ENCODE data around the gene B3GNT9. TPM values are rescaled to one million over a fixed set of nuclear protein-coding genes. Genes with fewer than 3 reads are reported as not detected.

Gene B3GNT9
- total RNA-seq, 6 experiments from 2014 or later = 0.95 to 3.9 (median 1.7) TPM

DNA sequence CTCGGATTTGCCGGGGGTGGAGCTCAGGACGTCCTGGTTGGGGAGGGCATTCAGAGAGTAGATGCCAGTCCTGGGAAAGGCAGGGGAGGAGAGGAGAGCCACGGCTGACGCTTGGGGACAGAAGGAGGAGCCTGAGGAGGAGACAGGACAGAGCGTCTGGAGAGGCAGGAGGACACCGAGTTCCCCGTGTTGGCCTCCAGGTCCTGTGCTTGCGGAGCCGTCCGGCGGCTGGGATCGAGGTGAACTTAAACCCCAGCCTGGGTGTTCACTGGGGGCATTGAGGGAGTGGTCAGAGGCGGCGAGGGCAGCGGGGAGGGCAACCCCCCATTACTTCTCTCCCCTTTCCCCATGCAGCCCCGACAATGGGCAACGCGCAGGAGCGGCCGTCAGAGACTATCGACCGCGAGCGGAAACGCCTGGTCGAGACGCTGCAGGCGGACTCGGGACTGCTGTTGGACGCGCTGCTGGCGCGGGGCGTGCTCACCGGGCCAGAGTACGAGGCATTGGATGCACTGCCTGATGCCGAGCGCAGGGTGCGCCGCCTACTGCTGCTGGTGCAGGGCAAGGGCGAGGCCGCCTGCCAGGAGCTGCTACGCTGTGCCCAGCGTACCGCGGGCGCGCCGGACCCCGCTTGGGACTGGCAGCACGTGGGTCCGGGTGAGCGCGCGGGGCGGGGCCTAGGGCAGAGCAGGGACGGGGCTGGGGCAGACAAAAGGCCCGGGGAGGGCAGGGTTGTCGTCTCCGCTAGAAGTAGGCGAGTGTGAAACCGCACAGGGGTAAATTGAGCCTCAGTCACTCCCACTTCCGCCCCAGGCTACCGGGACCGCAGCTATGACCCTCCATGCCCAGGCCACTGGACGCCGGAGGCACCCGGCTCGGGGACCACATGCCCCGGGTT lies 23.3 kb upstream of the B3GNT9 start:
- no peaks in the 10 kb centered on the region for H3K36me3 ChIP-seq
- no peaks in the 10 kb centered on the region for H3K27me3 ChIP-seq
- H3K9me3 ChIP-seq = no peaks in the 10 kb centered on the region
- peaks cover 0 to 43% (median 10%) of the 10 kb centered on the region in 4 donors for H3K4me1 ChIP-seq
- peak overlapping the region; percentile 63 to 76 (median 71) for H3K27ac ChIP-seq
- WGBS (ENCODE audit: insufficient coverage, low coverage, low lambda C conversion rate, missing lambda C conversion rate) = under 1% methylated on average over 8 of the region's 71 CpGs
- TF ChIP-seq, protein P1, sequence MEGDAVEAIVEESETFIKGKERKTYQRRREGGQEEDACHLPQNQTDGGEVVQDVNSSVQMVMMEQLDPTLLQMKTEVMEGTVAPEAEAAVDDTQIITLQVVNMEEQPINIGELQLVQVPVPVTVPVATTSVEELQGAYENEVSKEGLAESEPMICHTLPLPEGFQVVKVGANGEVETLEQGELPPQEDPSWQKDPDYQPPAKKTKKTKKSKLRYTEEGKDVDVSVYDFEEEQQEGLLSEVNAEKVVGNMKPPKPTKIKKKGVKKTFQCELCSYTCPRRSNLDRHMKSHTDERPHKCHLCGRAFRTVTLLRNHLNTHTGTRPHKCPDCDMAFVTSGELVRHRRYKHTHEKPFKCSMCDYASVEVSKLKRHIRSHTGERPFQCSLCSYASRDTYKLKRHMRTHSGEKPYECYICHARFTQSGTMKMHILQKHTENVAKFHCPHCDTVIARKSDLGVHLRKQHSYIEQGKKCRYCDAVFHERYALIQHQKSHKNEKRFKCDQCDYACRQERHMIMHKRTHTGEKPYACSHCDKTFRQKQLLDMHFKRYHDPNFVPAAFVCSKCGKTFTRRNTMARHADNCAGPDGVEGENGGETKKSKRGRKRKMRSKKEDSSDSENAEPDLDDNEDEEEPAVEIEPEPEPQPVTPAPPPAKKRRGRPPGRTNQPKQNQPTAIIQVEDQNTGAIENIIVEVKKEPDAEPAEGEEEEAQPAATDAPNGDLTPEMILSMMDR (IDR thresholded peaks at IDR 0.05) = peak; percentile 23 to 51 (median 34)
- TF ChIP-seq POLR2A (IDR thresholded peaks at IDR 0.05) = peak; percentile 86
- DNase-seq (peak; percentile 92 to 96 (median 96)), ATAC-seq (peak; percentile 62 to 86 (median 82))
- peak overlapping the region; percentile 46 to 48 (median 47) for H3K4me3 ChIP-seq
- intact Hi-C loops (cut with DNase I) = no loop called here

DNA sequence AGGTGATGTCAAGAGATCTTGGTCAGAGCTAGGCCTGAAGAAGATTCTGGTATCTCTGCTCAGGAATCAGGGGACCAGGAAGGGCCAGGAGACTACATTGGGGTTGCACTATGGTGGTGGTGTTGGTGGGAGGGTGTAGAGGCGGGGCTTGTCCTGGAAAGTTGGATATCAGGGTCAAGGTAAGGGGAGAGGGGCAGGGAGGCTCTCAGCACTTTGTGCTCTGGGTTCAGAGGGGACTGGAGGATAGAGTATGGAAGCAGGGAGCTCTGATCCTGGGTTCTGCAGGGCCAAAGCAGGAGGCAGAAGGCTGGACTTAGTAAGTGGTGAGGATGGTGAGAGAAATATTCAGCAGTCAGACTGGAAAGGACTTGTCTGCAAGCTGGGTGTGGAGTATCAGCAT lies 22.5 kb upstream of the B3GNT9 start:
- peaks cover 0 to 37% (median 7%) of the 10 kb centered on the region in 4 donors for H3K4me1 ChIP-seq
- DNase-seq (no peak), ATAC-seq (no peak)
- TF ChIP-seq, protein P1 (IDR thresholded peaks at IDR 0.05) = no peak
- no peak for TF ChIP-seq POLR2A (IDR thresholded peaks at IDR 0.05)
- peak overlapping the region; percentile 63 to 76 (median 71) for H3K27ac ChIP-seq
- peak overlapping the region; percentile 46 to 48 (median 47) for H3K4me3 ChIP-seq
- no peaks in the 10 kb centered on the region for H3K27me3 ChIP-seq
- 94% methylated on average over 1 of the region's 1 CpG for WGBS (ENCODE audit: insufficient coverage, low coverage, low lambda C conversion rate, missing lambda C conversion rate)
- intact Hi-C loops (cut with DNase I) = no loop called here
- no peaks in the 10 kb centered on the region for H3K9me3 ChIP-seq
- no peaks in the 10 kb centered on the region for H3K36me3 ChIP-seq

DNA sequence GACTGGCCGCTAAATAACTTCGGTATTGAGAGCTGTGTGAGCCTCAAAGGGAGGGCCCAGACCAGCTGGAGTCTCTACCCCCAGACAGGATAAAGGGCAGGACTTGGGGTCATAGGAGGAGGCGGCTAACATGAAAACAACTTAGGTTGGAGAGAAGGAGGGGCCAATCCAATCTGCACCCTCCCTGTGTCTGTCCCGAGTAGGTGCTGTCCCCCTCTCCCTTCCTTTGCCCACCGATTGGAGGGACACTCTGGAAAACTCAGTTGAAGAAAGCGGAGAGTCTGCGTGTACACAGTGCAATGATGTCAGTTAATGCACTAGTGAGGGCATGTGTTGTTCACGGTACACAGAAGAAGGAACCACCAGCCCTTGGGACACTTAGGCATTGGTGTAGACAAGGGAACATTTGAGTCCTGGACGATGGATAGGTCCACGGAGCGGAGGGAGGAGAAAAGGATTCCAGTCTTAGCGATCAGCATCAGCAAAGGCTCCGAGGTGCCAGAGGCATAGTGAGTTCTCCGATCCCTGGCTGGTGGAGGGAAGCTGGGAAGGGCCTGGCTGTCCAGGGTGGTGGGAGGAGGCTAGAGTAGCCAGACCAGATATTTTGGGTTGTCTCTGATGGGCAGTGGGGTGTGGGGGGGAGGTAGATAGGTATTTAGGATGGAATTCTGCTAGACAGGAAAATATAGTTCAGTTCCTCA lies 20.3 kb upstream of the B3GNT9 start:
- ATAC-seq (peak in 3 of 4 donors; percentile 3 to 4 (median 4)), DNase-seq (no peak)
- intact Hi-C loops (cut with DNase I) = no loop called here
- peak overlapping the region; percentile 35 to 56 (median 43) for H3K4me3 ChIP-seq
- H3K27ac ChIP-seq = peak overlapping the region; percentile 70 to 89 (median 77)
- 27% methylated on average over 3 of the region's 14 CpGs for WGBS (ENCODE audit: insufficient coverage, low coverage, low lambda C conversion rate, missing lambda C conversion rate)
- no peaks in the 10 kb centered on the region for H3K27me3 ChIP-seq
- no peak for TF ChIP-seq POLR2A (IDR thresholded peaks at IDR 0.05)
- TF ChIP-seq, protein P1 (IDR thresholded peaks at IDR 0.05) = no peak
- no peaks in the 10 kb centered on the region for H3K9me3 ChIP-seq
- no peaks in the 10 kb centered on the region for H3K36me3 ChIP-seq
- H3K4me1 ChIP-seq = peaks cover 0 to 28% (median 7%) of the 10 kb centered on the region in 4 donors

DNA sequence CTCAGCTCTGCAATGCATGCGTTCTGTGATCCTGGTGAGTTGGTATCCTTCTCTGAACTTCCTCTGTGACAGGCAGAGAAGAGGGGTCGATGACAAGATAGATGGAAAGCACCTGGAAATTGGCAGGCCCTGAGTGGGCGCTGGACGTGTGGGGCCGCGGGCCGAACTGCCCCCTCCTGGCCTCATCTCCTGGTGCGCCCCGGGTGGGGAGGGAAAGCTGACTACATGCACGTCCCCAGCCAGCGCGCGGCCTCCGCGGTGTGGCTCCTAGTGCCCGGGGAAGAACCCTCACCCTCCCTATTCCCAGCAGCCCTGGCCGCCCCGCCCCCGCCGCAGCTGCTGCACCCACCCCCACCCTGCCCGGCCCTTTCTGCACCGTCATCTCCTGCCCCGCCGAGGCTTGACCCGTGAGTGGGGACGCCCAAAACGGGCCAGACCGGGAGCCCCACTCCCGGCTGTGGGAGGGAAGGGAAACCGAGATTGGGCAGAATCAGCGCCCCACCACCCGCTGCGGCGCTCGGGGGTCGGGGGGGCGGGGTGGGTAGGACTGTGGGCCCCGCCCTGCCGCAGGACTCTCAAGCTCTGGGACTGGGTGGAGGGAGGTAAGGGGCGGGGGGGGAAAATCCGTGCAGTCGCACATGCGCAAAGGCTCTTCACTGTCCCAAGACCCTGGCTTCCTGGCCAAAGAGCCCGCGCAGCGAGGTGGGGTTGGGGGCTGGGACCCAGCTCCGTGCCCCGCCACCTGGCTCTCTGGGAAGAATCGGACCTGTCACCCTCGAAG lies 19.6 kb upstream of the B3GNT9 start, which contains the start of gene NOL3:
Gene NOL3 (plus strand): TSS at position 371 of the 781 bp plus-strand sequence.
- intact Hi-C loops (cut with DNase I) = no loop called here
- WGBS (ENCODE audit: insufficient coverage, low coverage, low lambda C conversion rate, missing lambda C conversion rate) = 2% methylated on average over 8 of the region's 50 CpGs
- DNase-seq (peak; percentile 88 to 94 (median 89)), ATAC-seq (peak; percentile 59 to 64 (median 60))
- TF ChIP-seq POLR2A (IDR thresholded peaks at IDR 0.05) = peak; percentile 58
- TF ChIP-seq, protein P1 (IDR thresholded peaks at IDR 0.05) = no peak
- H3K27me3 ChIP-seq = no peaks in the 10 kb centered on the region
- no peaks in the 10 kb centered on the region for H3K36me3 ChIP-seq
- H3K9me3 ChIP-seq = no peaks in the 10 kb centered on the region
- H3K4me1 ChIP-seq = peaks cover 0 to 28% (median 7%) of the 10 kb centered on the region in 4 donors
- H3K27ac ChIP-seq = peak within 1 kb of the TSS; percentile 70 to 89 (median 77)
- H3K4me3 ChIP-seq = peak within 1 kb of the TSS; percentile 35 to 56 (median 43)
